Camera-type eye (tissue), 1 donor: ENCODE measurements around the gene EMC7. TPM values are rescaled to one million over a fixed set of nuclear protein-coding genes. Genes with fewer than 3 reads are reported as not detected.

Experiments
- total RNA-seq: library from RNA; depleted of rRNA; stranded (reverse); fragments of >200 nt; gene quantifications from one replicate; pipeline ENCODE4 v1.2.3, GENCODE V29; 2014

Gene EMC7
- 24.5 TPM for total RNA-seq

GRCh38 chr15:34101366-34102174 is at the start of gene EMC7, which contains the start of gene PGBD4:
Gene EMC7 (minus strand): TSS chr15:34101862. CDS start chr15:34101839, 23 bp downstream.
Gene PGBD4 (plus strand): TSS chr15:34102083. CDS start chr15:34102532, 449 bp downstream.

GRCh38 chr15:34038871-34039789 is 62.5 kb downstream of the EMC7 start, which contains the start of gene AVEN:
Gene AVEN (minus strand): TSS chr15:34039204. CDS start chr15:34039046, 158 bp downstream.

Other genes with a start within 250 kb of the EMC7 start
- 6.8 TPM for gene CHRM5, start 133.4 kb downstream of the EMC7 start, total RNA-seq
- gene AVEN, start 62.7 kb downstream of the EMC7 start, total RNA-seq = 11.6 TPM
- gene PGBD4, start 221 bp upstream of the EMC7 start, total RNA-seq = 2.1 TPM
- 110 TPM for gene KATNBL1, start 108.2 kb upstream of the EMC7 start, total RNA-seq
- 107 TPM for gene EMC4, start 123.2 kb upstream of the EMC7 start, total RNA-seq
- 61.6 TPM for gene SLC12A6, start 235.9 kb upstream of the EMC7 start, total RNA-seq
- gene NOP10, start 241.3 kb upstream of the EMC7 start, total RNA-seq = 58.9 TPM
- gene NUTM1, start 241.5 kb upstream of the EMC7 start, total RNA-seq = not detected